Adrenal gland (tissue), 12 donors: ENCODE data around the gene C6orf47. TPM values are rescaled to one million over a fixed set of nuclear protein-coding genes. Genes with fewer than 3 reads are reported as not detected.

Experiments used
- DNase-seq, 7 donors: peaks; one replicate each; pipeline ENCODE4 v3.0.0-alpha.2; 2019 to 2020
- H3K27ac ChIP-seq, 5 donors: fragments of 200-600 bp; sonication (generic) in 4 of 5; 1 replicate in 3 of 5; 2 replicates in 2 of 5; pipeline versions ENCODE4 v1.5.1 to v1.8.0; 2016 to 2020; ENCODE audit warnings: mild to moderate bottlenecking in 1 of 5
- H3K27me3 ChIP-seq: fragments of 200-600 bp; 2 replicates; pipeline ENCODE4 v1.8.0; 2021
- H3K36me3 ChIP-seq, 2 donors: fragments of 200-600 bp; replicated peaks in 1 of 2; 1 replicate in 1 of 2; 2 replicates in 1 of 2; pipeline versions ENCODE4 v1.5.1 to v1.8.0; 2018 to 2022
- H3K4me1 ChIP-seq, 2 donors: fragments of 200-600 bp; replicated peaks in 1 of 2; 1 replicate in 1 of 2; 2 replicates in 1 of 2; pipeline versions ENCODE4 v1.5.1 to v1.8.0; 2018 to 2021
- H3K4me3 ChIP-seq, 4 donors: fragments of 200-600 bp; sonication (generic) in 3 of 4; one replicate each; pipeline ENCODE4 v1.5.1; 2016 to 2018
- H3K9me3 ChIP-seq, 3 donors: fragments of 200-600 bp; sonication (generic) in 1 of 3; replicated peaks in 1 of 3; 1 replicate in 2 of 3; 2 replicates in 1 of 3; pipeline versions ENCODE4 v1.5.1 to v1.8.0; 2016 to 2021
- CTCF ChIP-seq, 6 experiments: fragments of 450-650 bp in 4 of 6; fragments of 200-600 bp in 2 of 6; sonication (generic) in 1 of 6; IDR thresholded peaks; 1 replicate in 5 of 6; 2 replicates in 1 of 6; pipeline versions ENCODE4 v1.5.1 to v1.8.0; 2016 to 2021; ENCODE audit warnings: antibody characterized with exemption in 6 of 6, mild to moderate bottlenecking in 2 of 6, moderate library complexity in 1 of 6
- POLR2A ChIP-seq, 2 donors: fragments of 450-650 bp; IDR thresholded peaks; one replicate each; pipeline ENCODE4 v1.6.1; 2017; ENCODE audit warnings: antibody characterized with exemption in 2 of 2, mild to moderate bottlenecking in 2 of 2, moderate library complexity in 1 of 2
- WGBS, 4 donors: extraction: QIAGEN DNeasy Blood & Tissue Kit in 2 of 4; methylation state at CpG; one replicate each; pipeline versions ENCODE4 v1.1.5 to v1.1.7; 2013 to 2017; 5-methylcytosine and 5-hydroxymethylcytosine counted together
- intact Hi-C, 2 donors: fragments of 100-400 bp; cut with DNase I; formaldehyde crosslinking; loops; one replicate each; pipeline versions ENCODE4 v1.14.1 to v1.15.0; 2022 to 2023
- polyA plus RNA-seq, 3 donors: library from polyadenylated mRNA; stranded (reverse); fragments of 200-250 nt in 2 of 3; fragments of 350-450 nt in 1 of 3; fragmentation: Illumina TruSeq in 1 of 3; extraction: RNeasy Lipid Tissue Mini Kit (QIAGEN cat#74804) in 1 of 3; gene quantifications; one replicate each; pipeline ENCODE4 v1.2.3, GENCODE V29; 2013 to 2014
- total RNA-seq, 9 donors: library from RNA; depleted of rRNA in 4 of 9; stranded (reverse); fragments of >200 nt in 4 of 9; fragments of 120-200 nt in 1 of 9; fragmentation: NEBNext Ultra II Directional in 1 of 9; extraction: Animal tissue kit (Norgen Biotek cat#: 25700) in 1 of 9; gene quantifications; one replicate each; pipeline versions ENCODE4 v1.1.0 to v1.2.4, GENCODE V29; 2013 to 2023
- donor health status: healthy with polysubstance abuse.
- donor health status: Bipolar disorder and iron deficiency.
- donor health status: DM: yes; HTN: yes; CAD: no.
- donor health status: DM: no; HTN: no; CAD: no.
- donor health status: DM: no; HTN: no; CAD: no.
- donor health status: DM: yes; HTN: yes; CAD: no.

Gene C6orf47
- total and polyA plus RNA-seq, 12 donors: 17.9 to 37.0 (median 26.3) TPM

GRCh38 chr6:31622684-31623091 lies 37.9 kb downstream of the C6orf47 start:
- Histone ChIP-seq H3K36me3 (peaks cover 0 to 49% of the 10 kb centered on the region in 2 donors), H3K9me3 (no peaks in the 10 kb centered on the region), H3K27ac (no peak overlapping the region)

GRCh38 chr6:31621991-31622390 lies 38.6 kb downstream of the C6orf47 start:
- Histone ChIP-seq H3K27ac (peak overlapping the region in 3 of 5 donors; percentile 39 to 99 (median 97)), H3K27me3 (no peaks in the 10 kb centered on the region), H3K36me3 (peaks cover 0 to 42% of the 10 kb centered on the region in 2 donors), H3K9me3 (no peaks in the 10 kb centered on the region), H3K4me3 (peak overlapping the region in 1 of 4 donors; percentile 72), H3K4me1 (peaks cover 14 to 17% of the 10 kb centered on the region in 2 donors)
- DNase-seq: no peak
- WGBS, 4 donors: 20 to 43% (median 31%) methylated on average over 4 of the region's 4 CpGs
- intact Hi-C loops: no loop called here
- peak in 1 of 2 donors; percentile 16 for TF ChIP-seq POLR2A (IDR thresholded peaks at IDR 0.05)
- no peak for TF ChIP-seq CTCF (IDR thresholded peaks at IDR 0.05)

More at GRCh38 chr6:31622684-31623091, 37.9 kb downstream of the C6orf47 start:
- intact Hi-C loops: no loop called here
- H3K27me3 ChIP-seq: no peaks in the 10 kb centered on the region
- 62 to 67% (median 66%) methylated on average over 5 to 10 of the region's 10 CpGs for WGBS, 4 donors
- no peak overlapping the region for H3K4me3 ChIP-seq
- DNase-seq: no peak
- TF ChIP-seq POLR2A (IDR thresholded peaks at IDR 0.05): no peak
- TF ChIP-seq CTCF (IDR thresholded peaks at IDR 0.05): no peak
- peaks cover 14 to 17% of the 10 kb centered on the region in 2 donors for H3K4me1 ChIP-seq

GRCh38 chr6:31621320-31621939 lies 39.1 kb downstream of the C6orf47 start:
- Histone ChIP-seq H3K9me3 (no peaks in the 10 kb centered on the region), H3K4me1 (peaks cover 14 to 17% of the 10 kb centered on the region in 2 donors), H3K27ac (peak overlapping the region; percentile 92 to 99 (median 97)), H3K4me3 (peak overlapping the region; percentile 57 to 94 (median 70)), H3K27me3 (no peaks in the 10 kb centered on the region), H3K36me3 (peaks cover 0 to 36% of the 10 kb centered on the region in 2 donors)
- intact Hi-C loops: no loop called here
- TF ChIP-seq POLR2A (IDR thresholded peaks at IDR 0.05) (no peak), CTCF (IDR thresholded peaks at IDR 0.05) (no peak)
- 4 to 8% (median 6%) methylated on average over 15 of the region's 15 CpGs for WGBS, 4 donors
- no peak for DNase-seq

- Histone ChIP-seq H3K27me3 (no peaks in the 10 kb centered on the region), H3K9me3 (no peaks in the 10 kb centered on the region), H3K4me3 (peak within 1 kb of the TSS; percentile 57 to 94 (median 70)), H3K27ac (peak within 1 kb of the TSS; percentile 92 to 99 (median 97)), H3K4me1 (peaks cover 14 to 17% of the 10 kb centered on the region in 2 donors), H3K36me3 (peaks cover 0 to 30% of the 10 kb centered on the region in 2 donors)
- peak in 5 of 7 donors; percentile 80 to 86 (median 83) for DNase-seq
- TF ChIP-seq POLR2A (IDR thresholded peaks at IDR 0.05): peak; percentile 69 to 78
- peak in 1 of 6 experiments; percentile 14 for TF ChIP-seq CTCF (IDR thresholded peaks at IDR 0.05)
- 0 to 1% (median 1%) methylated on average over 21 to 66 of the region's 67 CpGs for WGBS, 4 donors
- intact Hi-C loops: no loop called here
These were observed 39.8 kb downstream of the C6orf47 start, which contains the start of gene PRRC2A for GRCh38 chr6:31620586-31621319. Gene PRRC2A, plus strand, starts transcription at chr6:31620715. Its CDS starts 2,075 bp downstream, at chr6:31622790.
